ENCODE results near the gene CNIH1.

DNA sequence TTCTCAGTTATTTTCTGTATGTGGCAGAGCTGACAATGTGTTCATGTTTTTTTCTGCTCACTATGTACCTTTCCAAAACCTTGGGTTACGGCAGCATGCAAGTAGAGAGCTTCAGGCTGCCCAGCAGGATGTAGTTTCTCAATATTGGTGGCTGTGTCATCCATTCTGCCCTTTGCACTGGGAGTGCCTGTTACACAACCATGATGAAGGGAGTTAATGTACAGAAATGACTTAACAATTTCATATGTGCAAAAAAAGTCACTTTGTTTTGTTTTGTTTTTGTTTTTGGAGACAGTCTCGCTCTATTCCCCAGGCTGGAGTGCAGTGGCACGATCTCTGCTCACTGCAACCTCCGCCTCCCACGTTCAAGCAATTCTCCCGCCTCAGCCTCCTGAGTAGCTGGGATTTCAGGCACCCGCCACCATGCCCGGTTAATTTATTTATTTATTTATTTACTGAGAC is 6.1 kb upstream of the CNIH1 start:
- TF ChIP-seq, protein P1, sequence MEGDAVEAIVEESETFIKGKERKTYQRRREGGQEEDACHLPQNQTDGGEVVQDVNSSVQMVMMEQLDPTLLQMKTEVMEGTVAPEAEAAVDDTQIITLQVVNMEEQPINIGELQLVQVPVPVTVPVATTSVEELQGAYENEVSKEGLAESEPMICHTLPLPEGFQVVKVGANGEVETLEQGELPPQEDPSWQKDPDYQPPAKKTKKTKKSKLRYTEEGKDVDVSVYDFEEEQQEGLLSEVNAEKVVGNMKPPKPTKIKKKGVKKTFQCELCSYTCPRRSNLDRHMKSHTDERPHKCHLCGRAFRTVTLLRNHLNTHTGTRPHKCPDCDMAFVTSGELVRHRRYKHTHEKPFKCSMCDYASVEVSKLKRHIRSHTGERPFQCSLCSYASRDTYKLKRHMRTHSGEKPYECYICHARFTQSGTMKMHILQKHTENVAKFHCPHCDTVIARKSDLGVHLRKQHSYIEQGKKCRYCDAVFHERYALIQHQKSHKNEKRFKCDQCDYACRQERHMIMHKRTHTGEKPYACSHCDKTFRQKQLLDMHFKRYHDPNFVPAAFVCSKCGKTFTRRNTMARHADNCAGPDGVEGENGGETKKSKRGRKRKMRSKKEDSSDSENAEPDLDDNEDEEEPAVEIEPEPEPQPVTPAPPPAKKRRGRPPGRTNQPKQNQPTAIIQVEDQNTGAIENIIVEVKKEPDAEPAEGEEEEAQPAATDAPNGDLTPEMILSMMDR (conservative IDR thresholded peaks at IDR 0.05 in 1 of 2, IDR thresholded peaks at IDR 0.05 in 1 of 2; ENCODE audit: extremely low read depth in 1 of 2, insufficient read depth in 1 of 2, low read depth in 1 of 2, low read length in 2 of 2) = no peak
- TF ChIP-seq EZH2 (IDR thresholded peaks at IDR 0.05; ENCODE audit: borderline replicate concordance, low read length) = no peak
